Activated CD8-positive, alpha-beta memory T cell treated with anti-CD3 and anti-CD28 coated beads for 48 hours (primary cell): ENCODE results near the gene SHC3.

Source experiments
- DNase-seq, 3 experiments: peaks; one replicate each; pipeline ENCODE4 v3.0.0-alpha.2; 2020; ENCODE audit warnings: low read depth in 2 of 3, low spot score in 2 of 3

Gene SHC3

GRCh38 chr9:88988796-88989641, 189.6 kb downstream of the SHC3 start:
- no peak for DNase-seq

- DNase-seq = no peak
These were observed 191.0 kb downstream of the SHC3 start for GRCh38 chr9:88987661-88988060.

GRCh38 chr9:88986776-88987175, 191.8 kb downstream of the SHC3 start:
- DNase-seq = no peak

DNA sequence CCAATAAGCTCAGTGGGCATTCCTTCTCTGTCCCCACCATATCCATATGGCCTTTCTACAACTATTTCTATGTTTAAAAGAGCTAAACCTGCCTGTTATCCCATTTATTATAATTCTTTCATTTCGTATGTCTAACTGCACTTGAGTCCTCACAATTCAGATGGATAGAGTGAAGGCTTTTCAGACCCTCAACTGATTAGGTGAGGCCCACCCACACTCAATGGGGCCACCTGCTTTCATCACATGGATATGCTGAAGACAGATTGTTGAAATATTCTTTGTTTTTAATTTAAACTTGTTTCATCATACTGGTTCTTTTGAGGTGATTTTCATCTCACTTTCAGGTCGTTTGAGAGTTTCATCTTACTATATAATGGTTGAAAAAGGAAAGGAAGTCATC, 193.0 kb downstream of the SHC3 start:
- DNase-seq = no peak

DNA sequence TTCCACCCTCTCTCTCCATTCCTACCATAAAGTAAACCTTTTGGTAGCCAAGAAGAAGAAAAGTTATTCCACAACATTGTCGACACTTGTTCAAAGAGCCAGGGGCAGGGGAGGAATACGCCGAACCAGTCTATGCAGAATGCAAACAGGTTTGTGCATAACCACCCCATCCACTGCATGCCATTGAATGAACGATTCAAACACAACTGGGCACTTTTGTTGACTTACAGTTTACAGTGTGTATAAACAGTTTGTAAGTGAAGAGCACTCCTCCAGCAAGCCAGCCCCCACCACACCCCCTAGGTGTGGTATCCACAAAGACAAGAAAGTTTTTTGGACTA, 194.1 kb downstream of the SHC3 start:
- no peak for DNase-seq

- DNase-seq = no peak
These were observed 194.6 kb downstream of the SHC3 start for GRCh38 chr9:88983865-88984542.

DNA sequence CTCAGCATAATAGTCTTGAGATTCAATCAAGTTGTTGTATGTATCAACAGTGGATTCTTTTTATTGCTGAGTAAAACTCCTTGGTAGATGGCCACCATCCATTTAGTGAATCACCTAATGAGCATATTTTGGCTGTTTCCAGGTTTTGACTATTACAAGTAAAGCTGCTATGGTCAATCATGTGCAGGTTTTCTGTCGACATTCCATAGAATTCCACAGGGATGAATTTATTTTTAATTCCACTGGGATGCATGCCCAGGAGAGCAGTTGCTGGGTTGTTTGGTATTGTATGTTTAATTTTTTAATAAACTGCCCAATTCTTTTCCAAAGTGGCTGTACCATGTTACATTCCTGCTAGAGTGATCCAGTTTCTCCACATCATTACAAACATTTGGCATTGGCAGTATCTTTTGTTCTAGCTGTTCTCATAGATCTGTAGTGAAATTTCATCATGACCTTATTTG, 197.8 kb downstream of the SHC3 start:
- DNase-seq = no peak

DNA sequence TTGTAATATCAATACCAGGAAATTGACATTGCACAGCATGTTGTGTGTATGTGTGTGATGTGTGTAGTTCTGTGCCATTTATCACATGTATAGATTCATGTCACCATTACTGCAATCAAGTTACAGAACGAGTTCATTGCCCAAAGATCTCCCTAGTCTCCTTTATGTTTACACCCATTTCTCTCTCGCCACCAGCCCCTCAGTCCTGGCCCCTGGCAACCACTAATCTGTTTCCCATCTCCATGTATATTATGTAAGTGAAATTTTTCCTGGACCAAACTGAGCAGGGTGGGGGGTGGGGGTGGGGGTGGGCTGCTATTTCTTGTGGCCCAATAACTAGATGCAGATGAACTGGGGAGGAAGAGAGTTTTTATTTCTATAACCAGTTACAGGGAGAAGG, 198.8 kb downstream of the SHC3 start:
- DNase-seq = no peak

DNA sequence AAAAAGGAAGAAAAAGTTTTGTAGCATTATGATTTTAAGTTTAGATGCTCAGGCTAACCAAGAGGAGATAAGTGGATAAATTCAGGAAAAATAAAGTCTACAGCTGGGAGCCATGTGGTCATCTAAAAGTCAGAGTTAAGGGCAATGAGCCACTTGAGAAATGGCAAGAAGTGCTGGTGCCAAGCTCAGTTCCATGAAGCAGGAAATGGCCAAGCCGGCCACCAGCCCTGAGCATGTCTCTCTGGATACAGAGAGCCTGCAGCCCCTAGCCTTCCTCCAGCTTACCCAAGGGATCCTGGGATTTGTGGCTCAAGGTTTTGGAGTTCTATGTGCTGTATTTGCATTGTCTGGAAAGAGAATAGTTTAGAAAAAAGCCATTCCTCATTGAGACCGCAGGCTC, 199.6 kb downstream of the SHC3 start:
- no peak for DNase-seq

DNA sequence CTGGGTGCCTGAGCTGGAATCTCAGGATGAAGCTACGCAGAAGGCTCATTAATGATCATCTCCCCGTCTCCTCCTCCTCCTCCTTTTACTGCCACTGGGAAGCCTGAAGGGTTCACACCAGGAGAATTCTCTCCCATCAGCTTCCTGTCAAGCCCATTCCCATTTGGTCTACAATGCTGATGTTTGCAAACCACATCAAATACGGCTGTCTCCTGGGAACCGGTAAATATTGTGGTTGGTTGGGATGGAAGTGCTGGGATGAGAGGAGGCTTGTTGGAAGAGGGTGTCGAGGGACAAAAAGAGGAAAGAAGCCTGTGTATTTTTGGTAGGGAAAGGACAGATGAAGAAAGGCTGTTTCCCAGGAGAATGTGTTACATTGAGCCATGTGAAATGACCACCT, 200.6 kb downstream of the SHC3 start:
- no peak for DNase-seq

DNA sequence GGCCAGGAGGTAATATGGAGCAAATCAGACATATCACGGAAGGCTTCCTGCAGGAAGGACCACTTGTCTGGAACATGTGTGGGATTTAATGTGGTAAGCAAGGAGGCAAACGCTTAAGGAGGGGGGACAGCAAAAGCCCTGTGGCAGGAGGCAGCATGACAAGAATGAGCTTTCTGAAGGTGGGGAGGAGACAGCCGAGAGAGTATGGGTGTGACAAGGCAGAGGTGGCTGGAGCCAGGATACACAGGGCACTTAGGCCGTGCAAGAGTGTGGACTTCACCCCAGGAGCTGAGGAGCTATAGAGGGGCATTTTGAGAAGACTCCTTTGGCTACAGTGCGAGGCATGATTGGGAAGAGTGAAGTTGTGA, 201.7 kb downstream of the SHC3 start:
- no peak for DNase-seq

GRCh38 chr9:88975966-88976889, 202.4 kb downstream of the SHC3 start:
- DNase-seq = no peak

GRCh38 chr9:88974641-88975040, 204.0 kb downstream of the SHC3 start:
- DNase-seq = no peak

DNA sequence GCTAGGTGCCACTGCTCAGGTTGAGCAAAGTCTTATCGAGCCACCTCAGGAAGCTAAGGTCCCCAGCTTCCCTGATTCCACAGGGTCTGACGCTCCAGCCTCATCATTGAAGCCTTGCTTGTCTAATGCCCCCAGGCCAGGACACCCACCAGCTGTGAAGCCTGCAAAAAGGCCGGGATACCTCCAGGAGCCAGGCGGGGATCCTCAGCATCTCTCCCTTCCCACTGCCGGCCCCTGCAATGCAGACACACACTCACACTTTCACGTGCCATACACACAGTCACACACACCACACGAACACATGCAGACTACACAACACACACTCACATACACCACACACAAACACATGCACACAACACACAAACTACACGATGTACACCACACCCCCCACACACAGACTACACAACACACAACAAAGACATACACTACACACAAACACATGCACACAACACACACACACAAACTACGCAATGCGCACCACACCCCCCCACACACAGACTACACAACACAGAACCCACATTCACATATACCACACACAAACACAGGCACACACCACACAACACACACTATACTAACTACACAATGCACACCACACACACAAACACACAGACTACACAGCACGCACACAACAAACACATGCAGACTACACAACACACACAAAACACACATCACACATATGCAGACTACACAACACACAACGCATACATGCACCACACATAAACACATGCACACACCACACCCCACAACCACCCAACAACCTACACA, 205.2 kb downstream of the SHC3 start:
- DNase-seq = no peak

GRCh38 chr9:88972401-88972800, 206.2 kb downstream of the SHC3 start:
- DNase-seq = no peak

- no peak for DNase-seq
These were observed 207.3 kb downstream of the SHC3 start for GRCh38 chr9:88971131-88971960.

DNA sequence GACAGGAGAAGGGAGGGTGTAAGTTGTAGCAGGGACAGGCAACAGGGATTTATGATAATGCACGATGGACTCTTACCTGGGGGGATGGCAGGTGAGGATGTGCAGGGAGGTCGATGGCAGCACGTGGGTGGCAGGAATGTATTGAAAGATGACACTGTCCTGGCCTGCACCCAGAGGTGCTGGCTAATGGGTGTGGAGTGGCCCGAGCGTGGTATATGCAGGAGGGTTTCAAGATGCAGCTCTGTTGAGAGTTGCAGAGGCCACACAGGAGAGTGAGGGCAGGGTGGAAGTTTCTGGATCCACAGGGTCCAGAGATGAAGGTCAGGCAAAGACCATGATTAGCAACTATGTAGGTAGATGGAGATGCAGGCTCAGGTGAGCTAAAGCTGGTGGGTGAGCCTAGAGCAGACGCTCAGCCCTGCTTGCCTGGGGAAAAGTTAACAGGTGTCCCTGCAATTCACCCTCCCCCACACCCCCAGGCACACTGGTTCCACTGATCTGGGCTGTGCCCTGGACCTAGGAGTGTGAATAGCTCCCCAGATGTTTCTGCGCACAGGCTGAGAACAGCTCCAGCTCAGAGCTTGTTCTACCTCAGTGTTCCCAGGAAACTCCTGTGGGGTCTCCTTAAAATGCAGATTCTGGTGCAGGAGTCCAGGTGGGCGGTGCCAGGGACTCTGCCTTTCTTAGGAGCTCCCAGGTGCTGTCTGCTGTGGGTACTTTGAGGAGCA, 208.8 kb downstream of the SHC3 start:
- no peak for DNase-seq

DNA sequence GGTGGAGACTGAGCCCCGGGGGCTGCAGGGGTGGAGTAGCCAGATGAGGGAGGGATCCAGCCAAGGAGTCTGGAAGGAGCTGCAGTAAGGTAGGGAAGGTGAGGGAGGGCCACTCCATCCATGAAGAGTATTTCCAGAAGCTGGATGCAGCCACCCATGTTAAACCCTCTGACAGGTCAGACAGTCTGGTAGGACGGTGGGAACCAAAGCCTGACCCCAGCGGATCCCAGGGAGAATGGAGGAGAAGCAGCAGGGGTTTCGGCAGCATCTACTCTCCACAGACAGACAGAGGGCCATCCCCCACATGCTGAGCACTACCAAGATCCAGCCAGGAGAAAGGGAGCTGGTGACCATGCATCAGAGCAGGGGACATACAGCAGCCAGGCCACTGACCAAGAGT, 209.8 kb downstream of the SHC3 start:
- no peak for DNase-seq

DNA sequence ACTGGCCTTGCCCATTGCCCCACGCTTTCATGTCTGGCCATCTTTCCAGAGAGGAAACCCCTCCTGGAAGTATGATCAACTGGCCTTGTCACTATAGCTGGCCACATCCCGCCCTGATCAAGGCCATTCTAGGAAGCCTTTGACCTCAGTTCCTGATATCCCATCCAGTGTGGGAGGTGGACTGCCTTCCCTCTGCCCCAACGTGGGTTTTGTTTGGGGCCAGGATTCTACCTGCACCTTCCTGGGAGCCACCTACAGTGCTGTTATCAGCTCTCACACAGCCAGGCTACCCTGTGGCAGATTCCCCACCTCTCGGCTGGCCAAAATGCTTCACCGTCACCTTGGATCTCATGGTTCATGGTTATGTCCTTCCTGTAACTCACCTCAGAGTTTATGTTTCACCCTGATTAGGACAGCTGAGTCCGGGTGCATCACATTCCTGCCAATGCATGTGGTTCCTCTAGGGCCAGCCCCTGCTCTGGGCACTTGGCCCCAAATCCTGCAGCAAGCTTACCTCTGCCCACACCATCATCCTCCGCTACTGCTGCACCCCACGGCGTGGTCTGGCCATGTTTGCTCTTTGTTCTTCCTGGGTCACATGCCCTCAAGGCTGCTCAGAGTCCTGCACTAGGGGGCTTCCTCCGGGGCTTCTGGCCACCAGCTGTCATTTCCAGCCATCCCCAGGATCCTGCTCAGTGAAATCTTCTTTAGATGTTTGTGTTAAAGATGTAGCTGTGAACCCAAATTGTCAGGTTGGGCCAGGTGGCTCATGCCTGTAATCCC, 211.5 kb downstream of the SHC3 start:
- DNase-seq = no peak
